GM18526 (cell line): Measurements from ENCODE around the gene ALG9.
A peak's percentile ranks its signal among the peaks of the same experiment; 100 is the strongest.

Source experiments
- POLR2A ChIP-seq: IDR thresholded peaks from 3 replicates; pipeline ENCODE4 v1.6.1; 2011; ENCODE audit not compliant: insufficient read length; ENCODE audit errors: extremely low read depth

The ALG9 gene

GRCh38 chr11:111774955-111775710 is 96.2 kb downstream of the ALG9 start:
- TF ChIP-seq POLR2A = no peak

- no peak for TF ChIP-seq POLR2A
Observed at GRCh38 chr11:111772535-111772934, 98.8 kb downstream of the ALG9 start.

GRCh38 chr11:111770581-111771134 is 100.7 kb downstream of the ALG9 start:
- no peak for TF ChIP-seq POLR2A

- no peak for TF ChIP-seq POLR2A
Observed at GRCh38 chr11:111766834-111767142, 104.6 kb downstream of the ALG9 start.

GRCh38 chr11:111765984-111766833 is 105.2 kb downstream of the ALG9 start, which contains the start of gene PPP2R1B:
PPP2R1B (minus strand) TSS chr11:111766389; CDS start chr11:111766361, 28 bp downstream.
- peak; percentile 69 for TF ChIP-seq POLR2A

- TF ChIP-seq POLR2A = no peak
Observed at GRCh38 chr11:111765320-111765983, 105.9 kb downstream of the ALG9 start.

- no peak for TF ChIP-seq POLR2A
Observed at GRCh38 chr11:111764621-111765020, 106.8 kb downstream of the ALG9 start.

- no peak for TF ChIP-seq POLR2A
Observed at GRCh38 chr11:111762981-111763643, 108.3 kb downstream of the ALG9 start.

GRCh38 chr11:111762526-111762925 is 108.9 kb downstream of the ALG9 start:
- no peak for TF ChIP-seq POLR2A

GRCh38 chr11:111761036-111761435 is 110.3 kb downstream of the ALG9 start:
- no peak for TF ChIP-seq POLR2A

- no peak for TF ChIP-seq POLR2A
Observed at GRCh38 chr11:111759778-111760407, 111.5 kb downstream of the ALG9 start.

GRCh38 chr11:111759376-111759775 is 112.0 kb downstream of the ALG9 start:
- no peak for TF ChIP-seq POLR2A

- TF ChIP-seq POLR2A = no peak
Observed at GRCh38 chr11:111756097-111756496, 115.3 kb downstream of the ALG9 start.

- TF ChIP-seq POLR2A = no peak
Observed at GRCh38 chr11:111749646-111750045, 121.7 kb downstream of the ALG9 start.
